HepG2 (cell line): ENCODE measurements around the gene TTPAL. TPM values are rescaled to one million over a fixed set of nuclear protein-coding genes. Genes with fewer than 3 reads are reported as not detected.

Source experiments
- ATAC-seq: fragments of 200-7000 bp; cut with Tn5 transposase; 3 replicates; pipeline ENCODE4 v1.9.1; 2020; ENCODE audit warnings: mild to moderate bottlenecking, moderate library complexity
- BruUV-seq: library from RNA; stranded (reverse); fragments of 400-500 nt; replicated peaks from 2 replicates; lab custom pipeline; 2021; lab: Mats Ljungman, UMichigan
- CTCF ChIA-PET: fragments of 300-600 bp; formaldehyde crosslinking; extraction: SDS; loops from one replicate; lab custom pipeline; 2021; ENCODE audit warnings: low total read pairs, inconsistent platforms, low intra/inter-chr PET ratio; lab: Yijun Ruan, JAX
- POLR2A ChIA-PET: fragments of 350-600 bp; sonication (Branson Sonifier 250); formaldehyde crosslinking; loops from one replicate; lab custom pipeline; 2020; ENCODE audit warnings: antibody characterized with exemption, inconsistent platforms; lab: Yijun Ruan, JAX
- DNase-seq: peaks from one replicate; pipeline ENCODE4 v3.0.0-alpha.2; 2015; ENCODE audit warnings: low spot score
- FAIRE-seq: peaks from 3 replicates; lab custom pipeline; 2011; peaks lifted over from hg19 to GRCh38; lab: Jason Lieb, UNC
- H2AFZ ChIP-seq: one replicate; pipeline ENCODE4 v1.6.1; 2011; ENCODE audit warnings: low read length, inconsistent platforms
- H3K27ac ChIP-seq: fragments of 300-600 bp; 3 replicates; pipeline ENCODE4 v1.8.0; 2011; ENCODE audit warnings: mixed run types, mild to moderate bottlenecking, mixed read lengths, low read length, inconsistent platforms; ENCODE audit not compliant: insufficient read depth; ENCODE audit errors: extremely low read length
- H3K27me3 ChIP-seq, 2 experiments: fragments of 200-600 bp in 1 of 2; 2 replicates in 1 of 2; 3 replicates in 1 of 2; pipeline versions ENCODE4 v1.6.0 to v1.8.0; 2011; ENCODE audit warnings: low read length in 2 of 2, mild to moderate bottlenecking in 2 of 2, moderate library complexity in 2 of 2, inconsistent platforms in 1 of 2; ENCODE audit not compliant: insufficient read depth in 2 of 2, control insufficient read depth in 1 of 2
- H3K36me3 ChIP-seq, 2 experiments: fragments of 200-600 bp in 1 of 2; replicated peaks in 1 of 2; 2 replicates in 1 of 2; 3 replicates in 1 of 2; pipeline versions ENCODE4 v1.5.1 to v1.8.0; 2011; ENCODE audit warnings: low read length in 2 of 2, inconsistent platforms in 1 of 2; ENCODE audit not compliant: insufficient read depth in 2 of 2, control insufficient read depth in 1 of 2
- H3K4me1 ChIP-seq: 2 replicates; pipeline ENCODE4 v1.5.1; 2012; ENCODE audit warnings: low read length, inconsistent platforms; ENCODE audit not compliant: insufficient read depth
- H3K4me2 ChIP-seq: 2 replicates; pipeline ENCODE4 v1.6.0; 2011; ENCODE audit warnings: low read depth, low read length, inconsistent platforms
- H3K4me3 ChIP-seq, 3 experiments: fragments of 200-600 bp in 1 of 3; sonication (generic), shearing (Covaris generic) in 1 of 3; replicated peaks in 1 of 3; 2 replicates each; pipeline ENCODE4 v1.5.1; 2011 to 2016; ENCODE audit warnings: low read length in 3 of 3, inconsistent platforms in 2 of 3, low read depth in 2 of 3, mild to moderate bottlenecking in 2 of 3, control low read depth in 1 of 3, mixed read lengths in 1 of 3; ENCODE audit not compliant: insufficient read depth in 1 of 3
- H3K79me2 ChIP-seq: one replicate; pipeline ENCODE4 v1.6.1; 2011; ENCODE audit warnings: low read length, inconsistent platforms; ENCODE audit not compliant: insufficient read depth
- H3K9ac ChIP-seq: 2 replicates; pipeline ENCODE4 v1.6.0; 2011; ENCODE audit warnings: mild to moderate bottlenecking, low read depth, low read length, inconsistent platforms; ENCODE audit not compliant: insufficient read depth
- H3K9me3 ChIP-seq: 2 replicates; pipeline ENCODE4 v1.5.1; 2012; ENCODE audit warnings: mild to moderate bottlenecking, low read length
- H4K20me1 ChIP-seq: 2 replicates; pipeline ENCODE4 v1.6.0; 2011; ENCODE audit warnings: inconsistent platforms, mild to moderate bottlenecking, low read length, moderate library complexity; ENCODE audit not compliant: insufficient read depth
- HNRNPLL ChIP-seq: fragments of 200-400 bp; formaldehyde crosslinking; IDR thresholded peaks from 2 replicates; pipeline ENCODE4 v1.6.1; 2017; ENCODE audit warnings: mild to moderate bottlenecking, low read depth, low read length; ENCODE audit not compliant: poor library complexity, severe bottlenecking
- MED13 ChIP-seq: sonication (generic); formaldehyde crosslinking; IDR thresholded peaks from 2 replicates; pipeline ENCODE4 v1.5.0; 2020; ENCODE audit warnings: missing genetic modification reagents
- NR2F1 ChIP-seq, 2 experiments: fragments of 450-650 bp in 1 of 2; formaldehyde crosslinking in 1 of 2; IDR thresholded peaks; 2 replicates each; pipeline versions ENCODE4 v1.5.0 to v1.6.1; 2016 to 2020; ENCODE audit warnings: mild to moderate bottlenecking in 1 of 2, missing compliant biosample characterization in 1 of 2, missing genetic modification reagents in 1 of 2, moderate library complexity in 1 of 2
- RBM22 ChIP-seq: fragments of 200-400 bp; formaldehyde crosslinking; optimal IDR thresholded peaks from 2 replicates; pipeline ENCODE3; 2017; ENCODE audit warnings: mild to moderate bottlenecking, low read length, moderate library complexity
- TEAD3 ChIP-seq: optimal IDR thresholded peaks from 2 replicates; pipeline ENCODE3; 2016; ENCODE audit warnings: borderline replicate concordance
- TSC22D2 ChIP-seq: sonication (generic); formaldehyde crosslinking; IDR thresholded peaks from 2 replicates; pipeline ENCODE4 v1.5.1; 2020; ENCODE audit warnings: missing genetic modification reagents, mild to moderate bottlenecking, borderline replicate concordance
- WGBS: methylation state at CpG from one replicate; pipeline ENCODE4 v1.1.6; 2017; ENCODE audit warnings: low lambda C conversion rate; 5-methylcytosine and 5-hydroxymethylcytosine counted together
- in situ Hi-C: cut with HindIII; loops from 2 replicates; pipeline ENCODE4 v1.10.0; 2017; ENCODE audit warnings: low pct_unique_long_range_greater_than_20kb; ENCODE audit not compliant: extremely low pct_ligation_motif_present
- intact Hi-C: fragments of 100-400 bp; cut with micrococcal nuclease; formaldehyde crosslinking; loops from one replicate; pipeline ENCODE4 v1.10.0; 2022; ENCODE audit not compliant: unreplicated experiment
- polyA plus RNA-seq, 8 experiments: library from polyadenylated mRNA; depleted of rRNA in 3 of 8; stranded (reverse) in 7 of 8; unstranded in 1 of 8; fragments of >200 nt; fragmentation: Illumina TruSeq in 4 of 8; extraction: Trizol in 4 of 8; gene quantifications; 2 replicates each; pipeline versions ENCODE4 v1.2.1 to v1.2.3, GENCODE V29; 2011 to 2016; ENCODE audit warnings: low read depth in 4 of 8, missing spikeins in 1 of 8, mixed read lengths in 1 of 8; ENCODE audit not compliant: insufficient read depth in 1 of 8
- total RNA-seq, 5 experiments: library from RNA; depleted of rRNA; stranded (reverse); fragments of >200 nt; fragmentation: Illumina TruSeq; extraction: Trizol; gene quantifications; 2 replicates each; pipeline ENCODE4 v1.2.3, GENCODE V29; 2016; ENCODE audit warnings: low read depth in 1 of 5
- TF ChIP-seq, protein P1 (sequence below): IDR thresholded peaks from 2 replicates; pipeline ENCODE4 v1.6.1; 2016; ENCODE audit warnings: low read depth, missing genetic modification reagents, missing compliant biosample characterization
- TF ChIP-seq, protein P2 (sequence below): sonication (generic); formaldehyde crosslinking; IDR thresholded peaks from 2 replicates; pipeline ENCODE4 v1.4.0; 2020; ENCODE audit warnings: missing genetic modification reagents
- TF ChIP-seq, protein P3 (sequence below): sonication (generic); formaldehyde crosslinking; IDR thresholded peaks from 2 replicates; pipeline ENCODE4 v1.4.0; 2020; ENCODE audit warnings: missing genetic modification reagents; ENCODE audit errors: not compliant biosample characterization
- TF ChIP-seq, protein P4 (sequence below): sonication (generic); formaldehyde crosslinking; IDR thresholded peaks from 2 replicates; pipeline ENCODE4 v1.4.0; 2020; ENCODE audit warnings: mild to moderate bottlenecking, missing genetic modification reagents

TTPAL gene
- total and polyA plus RNA-seq, 2 of the 13 experiments (the other 11 are each of a cell fraction or from before 2014, with no cell fraction given): 4.3 to 18.8 TPM

DNA sequence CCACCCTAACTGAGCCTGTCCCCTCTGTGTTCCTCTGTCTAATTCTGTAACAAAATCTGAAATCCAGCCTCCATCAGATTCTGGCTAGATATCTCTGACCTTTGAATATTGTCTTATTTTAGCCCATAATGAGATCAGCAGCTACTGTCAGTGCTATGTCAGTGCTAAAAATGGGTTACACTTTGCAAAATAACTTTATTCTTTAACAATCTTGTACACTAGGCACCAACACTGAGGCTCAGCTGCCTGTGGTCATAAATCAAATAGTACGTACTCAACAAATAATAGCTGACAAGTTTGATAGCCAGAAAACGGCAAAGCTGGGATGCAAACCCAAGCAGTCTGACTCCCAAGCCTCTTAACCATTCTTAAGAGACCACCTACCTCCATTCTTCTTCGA lies 22.1 kb downstream of the TTPAL start:
- no TSS peak for BruUV-seq
- Histone ChIP-seq H3K27me3 (no peaks in the 10 kb centered on the region), H3K4me3 (no peak overlapping the region), H3K36me3 (peaks cover 53 to 82% of the 10 kb centered on the region in 2 experiments), H3K27ac (no peak overlapping the region), H3K9ac (no peak overlapping the region), H4K20me1 (no peaks in the 10 kb centered on the region), H3K4me2 (no peak overlapping the region), H2AFZ (no peak overlapping the region), H3K4me1 (no peaks in the 10 kb centered on the region), H3K79me2 (no peaks in the 10 kb centered on the region), H3K9me3 (no peaks in the 10 kb centered on the region)
- TF ChIP-seq, protein P1, sequence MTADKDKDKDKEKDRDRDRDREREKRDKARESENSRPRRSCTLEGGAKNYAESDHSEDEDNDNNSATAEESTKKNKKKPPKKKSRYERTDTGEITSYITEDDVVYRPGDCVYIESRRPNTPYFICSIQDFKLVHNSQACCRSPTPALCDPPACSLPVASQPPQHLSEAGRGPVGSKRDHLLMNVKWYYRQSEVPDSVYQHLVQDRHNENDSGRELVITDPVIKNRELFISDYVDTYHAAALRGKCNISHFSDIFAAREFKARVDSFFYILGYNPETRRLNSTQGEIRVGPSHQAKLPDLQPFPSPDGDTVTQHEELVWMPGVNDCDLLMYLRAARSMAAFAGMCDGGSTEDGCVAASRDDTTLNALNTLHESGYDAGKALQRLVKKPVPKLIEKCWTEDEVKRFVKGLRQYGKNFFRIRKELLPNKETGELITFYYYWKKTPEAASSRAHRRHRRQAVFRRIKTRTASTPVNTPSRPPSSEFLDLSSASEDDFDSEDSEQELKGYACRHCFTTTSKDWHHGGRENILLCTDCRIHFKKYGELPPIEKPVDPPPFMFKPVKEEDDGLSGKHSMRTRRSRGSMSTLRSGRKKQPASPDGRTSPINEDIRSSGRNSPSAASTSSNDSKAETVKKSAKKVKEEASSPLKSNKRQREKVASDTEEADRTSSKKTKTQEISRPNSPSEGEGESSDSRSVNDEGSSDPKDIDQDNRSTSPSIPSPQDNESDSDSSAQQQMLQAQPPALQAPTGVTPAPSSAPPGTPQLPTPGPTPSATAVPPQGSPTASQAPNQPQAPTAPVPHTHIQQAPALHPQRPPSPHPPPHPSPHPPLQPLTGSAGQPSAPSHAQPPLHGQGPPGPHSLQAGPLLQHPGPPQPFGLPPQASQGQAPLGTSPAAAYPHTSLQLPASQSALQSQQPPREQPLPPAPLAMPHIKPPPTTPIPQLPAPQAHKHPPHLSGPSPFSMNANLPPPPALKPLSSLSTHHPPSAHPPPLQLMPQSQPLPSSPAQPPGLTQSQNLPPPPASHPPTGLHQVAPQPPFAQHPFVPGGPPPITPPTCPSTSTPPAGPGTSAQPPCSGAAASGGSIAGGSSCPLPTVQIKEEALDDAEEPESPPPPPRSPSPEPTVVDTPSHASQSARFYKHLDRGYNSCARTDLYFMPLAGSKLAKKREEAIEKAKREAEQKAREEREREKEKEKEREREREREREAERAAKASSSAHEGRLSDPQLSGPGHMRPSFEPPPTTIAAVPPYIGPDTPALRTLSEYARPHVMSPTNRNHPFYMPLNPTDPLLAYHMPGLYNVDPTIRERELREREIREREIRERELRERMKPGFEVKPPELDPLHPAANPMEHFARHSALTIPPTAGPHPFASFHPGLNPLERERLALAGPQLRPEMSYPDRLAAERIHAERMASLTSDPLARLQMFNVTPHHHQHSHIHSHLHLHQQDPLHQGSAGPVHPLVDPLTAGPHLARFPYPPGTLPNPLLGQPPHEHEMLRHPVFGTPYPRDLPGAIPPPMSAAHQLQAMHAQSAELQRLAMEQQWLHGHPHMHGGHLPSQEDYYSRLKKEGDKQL (CRISPR knock-in tag): no peak
- peak; percentile 21 for TF ChIP-seq RBM22
- 91% methylated on average over 3 of the region's 3 CpGs for WGBS
- CTCF ChIA-PET: no interaction called here
- ATAC-seq: no peak
- in situ Hi-C loops: no loop called here
- intact Hi-C loops: no loop called here
- POLR2A ChIA-PET: no interaction called here
- no peak for DNase-seq
- FAIRE-seq: no peak

DNA sequence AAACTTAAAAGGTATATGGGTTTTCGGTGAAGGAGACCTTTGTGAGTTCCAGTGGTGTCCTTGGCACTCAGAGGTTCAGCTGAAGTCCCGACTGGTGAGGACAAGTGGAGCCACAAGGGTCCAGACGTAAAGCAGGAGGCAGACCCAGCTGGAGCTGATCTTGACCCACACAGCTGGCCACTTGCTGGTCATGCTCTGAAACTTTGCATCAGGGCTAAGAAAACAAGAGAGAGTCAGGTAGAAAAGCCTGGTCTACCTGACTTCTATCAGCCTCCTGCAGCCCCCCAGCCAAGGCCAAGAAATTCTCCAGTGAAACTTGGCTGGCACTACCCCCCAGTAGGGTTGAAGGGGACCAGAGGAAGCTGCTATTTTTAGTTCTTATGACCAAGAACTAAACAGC lies 24.5 kb downstream of the TTPAL start:
- WGBS: 93% methylated on average over 3 of the region's 3 CpGs
- TF ChIP-seq NR2F1 (CRISPR knock-in tag; IDR thresholded peaks at IDR 0.05) (no peak), TSC22D2 (CRISPR knock-in tag) (no peak), HNRNPLL (no peak), TEAD3 (no peak), MED13 (CRISPR knock-in tag) (no peak)
- TF ChIP-seq, protein P2, sequence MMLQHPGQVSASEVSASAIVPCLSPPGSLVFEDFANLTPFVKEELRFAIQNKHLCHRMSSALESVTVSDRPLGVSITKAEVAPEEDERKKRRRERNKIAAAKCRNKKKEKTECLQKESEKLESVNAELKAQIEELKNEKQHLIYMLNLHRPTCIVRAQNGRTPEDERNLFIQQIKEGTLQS: no peak
- TF ChIP-seq, protein P3, sequence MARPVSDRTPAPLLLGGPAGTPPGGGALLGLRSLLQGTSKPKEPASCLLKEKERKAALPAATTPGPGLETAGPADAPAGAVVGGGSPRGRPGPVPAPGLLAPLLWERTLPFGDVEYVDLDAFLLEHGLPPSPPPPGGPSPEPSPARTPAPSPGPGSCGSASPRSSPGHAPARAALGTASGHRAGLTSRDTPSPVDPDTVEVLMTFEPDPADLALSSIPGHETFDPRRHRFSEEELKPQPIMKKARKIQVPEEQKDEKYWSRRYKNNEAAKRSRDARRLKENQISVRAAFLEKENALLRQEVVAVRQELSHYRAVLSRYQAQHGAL (CRISPR knock-in tag): no peak
- TF ChIP-seq, protein P4, sequence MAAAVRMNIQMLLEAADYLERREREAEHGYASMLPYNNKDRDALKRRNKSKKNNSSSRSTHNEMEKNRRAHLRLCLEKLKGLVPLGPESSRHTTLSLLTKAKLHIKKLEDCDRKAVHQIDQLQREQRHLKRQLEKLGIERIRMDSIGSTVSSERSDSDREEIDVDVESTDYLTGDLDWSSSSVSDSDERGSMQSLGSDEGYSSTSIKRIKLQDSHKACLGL (CRISPR knock-in tag): no peak

More for the DNA sequence above, 24.5 kb downstream of the TTPAL start:
- no peak overlapping the region for H3K4me2 ChIP-seq
- intact Hi-C loops (no loop called here), in situ Hi-C loops (no loop called here)
- peaks cover 17% of the 10 kb centered on the region for H3K4me1 ChIP-seq
- H3K9me3 ChIP-seq: no peaks in the 10 kb centered on the region
- H3K79me2 ChIP-seq: no peaks in the 10 kb centered on the region
- peaks cover 45 to 83% of the 10 kb centered on the region in 2 experiments for H3K36me3 ChIP-seq
- no peak overlapping the region for H3K27ac ChIP-seq
- no peak for DNase-seq
- no TSS peak for BruUV-seq
- no peaks in the 10 kb centered on the region for H3K27me3 ChIP-seq
- ChIA-PET CTCF (no interaction called here), POLR2A (no interaction called here)
- H3K9ac ChIP-seq: no peak overlapping the region
- H3K4me3 ChIP-seq: no peak overlapping the region
- no peak for FAIRE-seq
- H2AFZ ChIP-seq: no peak overlapping the region
- no peaks in the 10 kb centered on the region for H4K20me1 ChIP-seq
- ATAC-seq: no peak
